Glomerular endothelial cell (primary cell): ENCODE measurements around the gene SLC39A6. TPM values are rescaled to one million over a fixed set of nuclear protein-coding genes. Genes with fewer than 3 reads are reported as not detected.
"Not testable (repeated sequence)": the region's sequence is repeated elsewhere in the genome, so short reads cannot be mapped to it uniquely, and the experiment has no call there.

ENCODE experiments used
- DNase-seq: peaks from one replicate; pipeline ENCODE4 v3.0.0-alpha.2; 2011; ENCODE audit warnings: low read depth, low spot score; ENCODE audit errors: extremely low read depth
- total RNA-seq: library from RNA; depleted of rRNA; stranded (reverse); fragments of >200 nt; gene quantifications from 2 replicates; pipeline ENCODE4 v1.2.3, GENCODE V29; 2015

The SLC39A6 gene
- total RNA-seq, 1 donor from 2014 or later = 25.3 TPM

DNA sequence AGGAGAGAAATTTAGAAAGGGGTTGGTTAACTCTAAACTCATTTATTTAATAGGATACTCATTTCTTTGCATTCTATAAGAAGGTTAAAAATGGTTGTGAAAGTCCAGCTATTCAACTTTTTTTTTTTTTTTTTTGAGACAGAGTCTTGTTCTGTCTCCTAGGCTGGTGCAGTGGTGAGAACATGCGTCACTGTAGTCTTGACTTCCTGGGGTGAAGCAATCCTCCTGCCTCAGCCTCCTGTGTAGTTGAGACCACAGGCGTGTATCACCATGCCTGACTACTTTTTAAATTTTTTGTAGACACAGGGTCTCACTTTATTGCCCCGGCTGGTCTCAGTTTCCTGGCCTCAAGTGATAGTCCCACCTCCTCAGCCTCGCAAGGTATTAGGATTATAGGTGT, 12.4 kb upstream of the SLC39A6 start:
- DNase-seq = no peak

DNA sequence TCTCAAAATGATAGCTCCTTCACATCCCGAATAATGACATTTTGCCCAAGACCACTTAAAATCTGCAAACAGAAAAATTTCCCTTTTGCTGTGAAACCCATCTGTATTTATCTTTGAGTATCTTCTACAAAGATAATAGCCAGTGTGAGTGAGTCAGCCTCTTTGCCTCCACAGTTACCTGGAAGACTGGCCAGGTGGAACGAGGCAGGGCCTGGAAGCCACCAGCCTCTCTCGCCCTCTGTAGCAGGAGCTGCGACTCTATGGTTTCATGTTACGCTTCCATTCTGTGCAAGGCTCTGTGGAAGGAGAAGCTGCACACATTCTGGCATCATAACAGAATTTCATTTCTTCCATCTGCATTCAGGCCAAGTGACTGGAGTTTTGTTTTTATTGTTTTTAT, 10.1 kb upstream of the SLC39A6 start:
- DNase-seq = no peak

GRCh38 chr18:36135264-36135663, 6.1 kb upstream of the SLC39A6 start:
- DNase-seq = no peak

DNA sequence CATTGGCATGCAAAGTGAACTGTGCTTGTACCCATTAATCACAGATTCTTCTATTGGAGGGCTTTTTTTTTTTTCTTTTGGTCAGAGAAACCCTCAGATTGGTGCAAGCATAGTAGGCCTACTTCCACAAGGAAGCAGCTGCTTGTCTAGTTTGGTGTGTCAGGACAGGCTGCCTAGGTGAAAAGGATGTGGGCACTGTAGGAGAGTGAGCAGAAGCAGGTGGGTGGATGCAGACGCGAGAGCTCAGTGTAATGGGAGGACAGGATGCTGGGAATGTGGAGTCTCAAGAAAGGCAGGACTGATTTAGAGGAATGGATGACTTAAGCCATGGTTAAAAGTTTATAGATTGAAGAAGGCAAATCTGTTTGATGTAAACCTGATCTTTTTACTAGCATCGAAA, 3.6 kb upstream of the SLC39A6 start:
- no peak for DNase-seq

- DNase-seq = no peak
Measured at GRCh38 chr18:36131692-36132483, 2.7 kb upstream of the SLC39A6 start.

- DNase-seq = no peak
Measured at GRCh38 chr18:36130883-36131653, 1.9 kb upstream of the SLC39A6 start.

DNA sequence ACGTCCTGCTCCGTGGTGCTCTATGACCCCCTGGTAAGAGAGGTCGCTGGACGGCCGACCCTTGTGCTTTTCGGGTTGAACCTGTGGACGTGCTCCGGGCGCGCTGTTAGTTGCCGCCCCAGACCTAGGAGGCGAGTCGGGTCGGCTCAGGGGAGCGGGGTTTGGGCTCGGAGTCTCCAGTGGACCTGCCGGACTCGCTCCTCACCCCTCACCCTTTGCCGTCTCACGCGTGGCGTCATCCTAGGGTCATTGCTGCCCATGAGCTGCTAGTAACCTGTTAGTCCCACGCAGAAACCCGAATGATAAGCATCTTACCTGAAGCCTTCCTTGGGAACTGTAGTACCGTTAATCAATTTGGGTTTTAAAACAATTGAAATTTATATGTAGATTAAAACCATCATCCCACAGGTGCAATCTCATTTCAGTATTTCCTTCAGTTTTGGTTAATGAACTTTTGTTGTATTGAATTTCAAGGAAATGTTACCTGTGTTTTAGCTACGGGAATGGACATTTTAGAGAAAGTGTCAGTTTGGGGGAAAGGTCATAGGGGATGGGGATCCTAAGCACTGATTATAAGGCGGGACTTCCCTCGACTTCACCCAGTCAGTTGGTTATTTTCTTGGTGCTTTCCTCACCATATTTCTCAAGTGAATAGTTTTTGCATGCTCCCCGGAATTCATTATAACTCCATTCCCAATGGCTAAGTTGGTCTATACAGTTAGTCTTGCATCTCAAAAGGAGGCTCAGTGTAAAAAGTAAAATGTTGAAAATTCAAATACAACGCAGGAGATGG, 1.1 kb upstream of the SLC39A6 start:
- DNase-seq = no peak

- no peak for DNase-seq
Measured at GRCh38 chr18:36128907-36129299, 237 bp downstream of the SLC39A6 start.

- no peak for DNase-seq
Measured at GRCh38 chr18:36128530-36128870, 640 bp downstream of the SLC39A6 start.

DNA sequence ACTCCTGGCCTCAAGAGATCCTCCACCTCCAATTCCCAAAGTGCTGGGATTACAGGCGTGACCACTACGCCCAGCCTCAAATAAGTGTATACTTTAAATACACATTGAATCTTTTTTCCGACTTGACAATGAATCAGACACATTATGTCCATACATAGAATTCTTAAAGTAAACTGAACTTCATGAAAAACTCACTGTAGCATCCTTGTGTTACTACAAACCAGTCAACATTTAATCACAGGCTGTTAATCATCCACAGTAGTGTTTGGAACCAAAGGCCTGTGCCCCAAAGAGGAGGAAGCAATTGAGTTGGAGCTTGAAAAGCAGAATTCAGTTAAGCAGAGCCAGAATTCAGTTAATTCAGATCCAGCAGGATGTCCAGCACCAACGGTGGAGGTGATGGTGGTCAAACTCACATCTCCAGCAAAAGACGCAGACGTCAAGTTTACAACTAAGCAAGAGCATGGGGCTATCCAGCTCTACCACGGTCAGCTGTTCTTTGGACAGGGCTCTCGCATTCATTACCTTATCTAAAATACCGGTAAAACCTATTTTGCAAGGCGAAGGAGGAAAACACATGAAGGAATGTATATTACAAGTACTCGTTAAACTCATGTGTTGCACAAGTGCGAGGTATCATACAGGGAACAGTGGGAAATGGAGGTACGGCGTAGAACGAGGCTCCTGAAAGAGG, 1.2 kb downstream of the SLC39A6 start:
- no peak for DNase-seq

- DNase-seq = no peak
Measured at GRCh38 chr18:36126668-36127067, 2.5 kb downstream of the SLC39A6 start.

DNA sequence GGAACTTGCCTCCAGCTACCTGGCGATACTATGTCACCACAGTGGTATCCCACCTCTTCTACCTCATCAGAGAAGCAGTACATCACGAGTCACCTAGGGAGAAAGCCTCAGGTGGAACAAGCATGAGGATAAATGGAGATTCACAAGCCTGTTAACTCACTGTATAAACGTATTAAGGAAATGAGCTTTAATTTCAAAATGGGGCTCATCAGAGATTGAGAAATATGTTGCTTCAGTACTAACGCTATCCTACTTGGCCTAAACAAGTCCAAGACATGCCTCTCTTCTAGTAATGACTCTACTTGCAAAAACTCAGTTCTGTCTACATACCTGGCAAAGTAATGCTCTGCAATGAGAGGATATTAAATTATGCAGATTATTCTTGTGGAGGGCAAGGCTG, 4.3 kb downstream of the SLC39A6 start:
- no peak for DNase-seq

- no peak for DNase-seq
Measured at GRCh38 chr18:36120297-36120696, 8.8 kb downstream of the SLC39A6 start.

DNA sequence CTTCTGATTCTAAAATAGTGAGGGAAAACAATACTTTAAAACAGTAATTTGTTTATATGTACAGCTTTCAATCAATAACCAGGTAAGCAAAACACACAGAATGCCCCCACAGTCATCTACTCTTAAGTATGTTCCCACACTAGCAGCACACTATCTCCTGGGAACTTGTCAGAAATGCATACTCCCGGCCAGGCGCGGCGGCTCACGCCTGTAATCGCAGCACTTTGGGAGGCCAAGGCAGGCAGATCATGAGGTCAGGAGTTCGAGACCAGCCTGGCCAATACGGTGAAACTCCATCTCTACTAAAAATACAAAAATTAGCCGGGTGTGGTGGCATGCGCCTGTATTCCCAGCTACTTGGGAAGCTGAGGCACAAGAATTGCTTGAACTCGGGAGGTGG, 12.4 kb downstream of the SLC39A6 start:
- DNase-seq = not testable (repeated sequence)

GRCh38 chr18:36114738-36115137, 14.4 kb downstream of the SLC39A6 start:
- no peak for DNase-seq

DNA sequence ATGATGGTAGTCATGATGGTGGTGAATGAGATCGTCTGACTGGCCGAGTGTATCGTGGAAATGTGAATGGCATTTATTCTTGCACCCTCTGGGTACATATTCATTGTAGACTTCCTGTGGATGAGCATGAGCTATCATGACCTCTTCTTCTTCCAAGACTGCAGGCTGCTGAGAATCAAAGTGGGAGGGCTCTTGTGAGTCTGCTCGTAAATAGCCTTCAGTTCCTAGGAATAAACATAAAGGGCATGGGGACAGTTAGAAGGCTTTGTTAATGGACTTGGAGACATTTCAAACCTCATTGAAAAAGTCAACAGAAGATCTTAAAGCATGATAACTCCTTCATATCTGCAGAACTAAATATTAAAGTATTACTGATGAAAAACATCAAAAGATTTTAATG, 14.9 kb downstream of the SLC39A6 start:
- DNase-seq = no peak

DNA sequence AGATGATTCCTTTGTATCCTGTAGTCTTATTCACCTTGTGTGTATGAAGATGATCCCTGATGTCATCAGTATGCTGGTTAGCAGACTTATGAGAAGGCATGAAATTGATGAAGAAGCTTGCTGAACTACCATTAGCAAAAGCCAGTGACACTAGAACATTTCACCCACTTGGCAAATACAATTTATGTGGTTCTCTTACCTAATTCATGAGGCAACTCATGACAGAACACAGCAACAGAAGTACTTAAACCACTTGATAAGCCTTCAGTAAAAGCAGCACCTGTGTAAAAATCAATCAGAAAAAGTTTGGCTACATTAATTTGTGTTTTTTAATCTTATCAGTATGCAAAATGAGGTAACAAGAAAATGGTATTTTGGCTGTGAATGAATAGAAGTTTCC, 16.8 kb downstream of the SLC39A6 start:
- no peak for DNase-seq

DNA sequence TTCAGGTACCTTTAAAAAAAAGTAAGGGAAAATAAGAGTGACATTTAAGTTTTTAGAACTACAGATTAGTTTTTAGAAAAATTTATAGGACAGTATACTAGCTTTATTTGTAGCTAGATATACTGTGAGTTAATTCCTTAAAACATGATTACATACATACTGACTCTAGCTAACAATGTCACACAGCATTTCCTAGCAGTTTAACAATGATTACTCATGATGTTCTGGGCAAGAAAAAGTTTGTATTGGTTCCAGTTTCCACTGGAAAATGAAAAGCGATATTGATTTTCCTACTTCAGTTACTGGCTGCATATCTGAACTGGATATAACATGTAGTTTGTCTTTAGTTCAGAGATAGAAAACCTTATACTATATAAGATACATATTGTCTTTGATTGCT, 19.4 kb downstream of the SLC39A6 start:
- DNase-seq = no peak

DNA sequence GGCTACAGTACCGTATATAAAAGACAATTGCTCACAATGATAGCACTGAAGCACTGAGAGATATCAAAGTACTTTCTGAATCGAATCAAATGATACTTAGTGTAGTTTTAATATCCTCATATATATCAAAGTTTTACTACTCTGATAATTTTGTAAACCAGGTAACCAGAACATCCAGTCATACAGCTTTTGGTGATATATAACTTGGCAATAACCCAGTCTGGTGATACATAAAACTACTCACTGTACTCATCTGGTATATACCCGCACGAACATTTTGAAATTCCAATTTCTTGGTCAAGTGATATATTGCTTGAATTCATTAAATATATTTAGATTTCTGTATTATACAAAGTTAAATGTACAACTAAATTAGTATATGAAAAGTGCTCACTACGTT, 20.5 kb downstream of the SLC39A6 start:
- DNase-seq = no peak

DNA sequence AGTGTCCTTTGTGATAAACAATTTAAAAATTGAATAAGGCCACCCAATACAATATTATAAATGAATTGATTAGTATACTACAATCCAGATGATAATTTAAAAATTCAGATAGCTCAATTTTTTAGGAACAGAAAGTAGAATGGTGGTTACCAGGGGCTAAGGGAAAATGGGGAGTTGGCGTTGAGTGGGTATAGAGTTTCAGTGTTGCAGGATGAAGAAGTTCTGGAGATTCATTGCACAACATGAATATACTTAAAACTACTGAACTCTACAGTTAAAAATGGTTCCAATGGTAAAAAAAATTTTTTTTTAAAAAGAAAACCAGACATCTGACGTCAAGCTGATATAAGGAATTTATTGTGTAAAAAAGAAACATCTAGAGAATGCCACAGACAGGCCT, 20.9 kb downstream of the SLC39A6 start:
- DNase-seq = no peak

- DNase-seq = no peak
Measured at GRCh38 chr18:36107477-36107876, 21.7 kb downstream of the SLC39A6 start.
